HG02798 (cell line): ENCODE data around the gene ZC3H8.
"Not testable (repeated sequence)": the region's sequence is repeated elsewhere in the genome, so short reads cannot be mapped to it uniquely, and the experiment has no call there.

Experiments used
- ATAC-seq: cut with Tn5 transposase; IDR thresholded peaks from one replicate; pipeline ENCODE4 v1.9.1; 2021; ENCODE audit warnings: mild to moderate bottlenecking; ENCODE audit not compliant: unreplicated experiment, poor library complexity

The ZC3H8 gene

GRCh38 chr2:112260295-112260625, 5.4 kb upstream of the ZC3H8 start:
- ATAC-seq, result no peak

DNA sequence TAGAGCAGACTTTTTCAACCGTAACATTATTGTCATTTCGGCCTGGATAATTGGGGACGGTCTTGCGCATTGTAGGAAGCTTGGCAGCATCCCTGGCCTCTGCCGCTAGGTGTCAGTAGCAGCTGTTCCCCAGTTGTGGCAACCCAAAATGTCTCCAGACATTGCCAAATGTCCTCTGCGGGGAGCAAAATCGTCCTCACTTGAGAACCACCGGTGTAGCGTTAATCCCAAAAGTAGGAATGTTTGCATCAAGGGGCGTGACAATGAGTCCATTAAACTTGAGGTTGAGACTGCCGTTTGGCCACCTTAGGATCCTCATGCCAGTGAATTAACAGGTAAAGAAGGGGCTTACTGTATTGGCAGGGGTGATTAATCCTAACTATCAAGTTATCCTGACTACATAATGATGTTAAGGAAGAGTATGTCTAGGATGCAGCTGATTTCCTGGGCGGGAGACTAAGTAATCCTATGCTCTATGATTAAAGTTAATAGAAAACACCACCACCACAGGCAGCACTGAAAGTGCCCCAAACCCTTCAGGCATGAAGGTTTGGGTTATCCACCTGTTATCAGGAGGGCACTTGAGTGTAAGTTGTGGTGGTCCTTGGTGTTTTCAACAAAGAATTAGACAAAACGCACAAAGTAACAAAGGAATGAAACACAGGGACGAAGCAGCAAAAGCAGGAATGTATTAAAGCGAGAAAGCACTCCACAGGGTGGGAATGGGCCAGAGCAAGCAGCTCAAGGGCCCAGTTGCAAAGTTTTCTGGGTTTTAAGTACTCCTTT, 4.9 kb upstream of the ZC3H8 start:
- ATAC-seq, result peak; percentile 47

- no peak for ATAC-seq
Measured at GRCh38 chr2:112257575-112257974, 2.7 kb upstream of the ZC3H8 start.

DNA sequence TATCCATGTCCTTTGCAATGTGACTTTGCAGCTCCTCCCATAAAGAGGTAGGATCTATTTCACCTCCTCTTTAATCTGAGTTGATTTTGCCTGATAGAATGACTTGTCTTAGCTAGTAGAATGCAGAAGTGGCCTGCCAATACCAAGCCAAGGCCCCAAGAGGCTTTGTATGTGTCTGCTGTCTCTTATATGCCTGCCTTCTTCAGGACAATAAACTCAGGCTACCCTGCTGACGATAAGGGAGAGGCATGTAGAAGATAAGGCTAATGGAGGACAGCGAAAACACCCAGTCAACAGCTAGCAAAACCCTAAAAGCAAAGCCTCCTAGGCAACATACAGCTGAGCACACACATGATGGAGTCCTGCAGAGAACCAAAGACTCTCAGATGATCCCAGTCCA, 1.8 kb upstream of the ZC3H8 start:
- no peak for ATAC-seq

DNA sequence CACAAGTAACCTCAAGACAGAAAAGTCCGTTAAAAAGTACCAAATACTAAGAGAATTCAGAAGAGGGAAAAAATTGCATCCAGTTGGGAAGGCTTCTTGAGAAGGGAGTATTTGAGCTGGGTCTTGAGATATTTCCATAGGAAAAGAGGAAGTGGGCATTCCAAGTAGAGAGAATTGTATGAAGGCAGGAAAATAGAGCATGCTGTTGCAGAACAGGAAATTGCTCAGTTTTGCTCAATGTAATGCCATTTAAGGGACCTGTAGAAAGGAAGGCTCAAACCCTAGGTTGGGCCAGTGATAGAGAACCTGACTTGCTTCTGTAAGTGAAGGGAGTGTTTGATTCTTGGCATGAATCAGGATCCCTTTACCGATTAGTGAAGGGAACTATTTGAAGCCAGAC, 1.0 kb upstream of the ZC3H8 start:
- ATAC-seq, result no peak

- ATAC-seq, result no peak
Measured at GRCh38 chr2:112253261-112253815, 1.5 kb downstream of the ZC3H8 start.

DNA sequence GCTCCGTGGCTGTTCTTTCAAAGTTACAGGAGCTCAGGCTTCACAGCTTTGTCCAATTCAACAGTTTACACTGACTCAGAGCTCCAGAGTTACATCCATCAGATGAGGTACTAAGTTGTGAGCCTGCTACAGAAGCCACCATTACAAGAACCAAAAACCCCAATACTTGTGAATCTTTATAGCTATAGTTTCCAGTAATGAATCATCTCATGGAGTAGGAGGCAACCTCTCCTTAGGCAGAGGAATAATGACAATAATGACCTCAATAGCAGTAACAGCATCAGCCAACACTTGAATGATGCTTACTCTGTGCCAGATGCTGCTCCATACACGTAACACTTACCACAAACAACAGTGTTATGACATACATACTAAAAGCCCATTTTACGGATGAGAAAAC, 3.6 kb downstream of the ZC3H8 start:
- no peak for ATAC-seq

DNA sequence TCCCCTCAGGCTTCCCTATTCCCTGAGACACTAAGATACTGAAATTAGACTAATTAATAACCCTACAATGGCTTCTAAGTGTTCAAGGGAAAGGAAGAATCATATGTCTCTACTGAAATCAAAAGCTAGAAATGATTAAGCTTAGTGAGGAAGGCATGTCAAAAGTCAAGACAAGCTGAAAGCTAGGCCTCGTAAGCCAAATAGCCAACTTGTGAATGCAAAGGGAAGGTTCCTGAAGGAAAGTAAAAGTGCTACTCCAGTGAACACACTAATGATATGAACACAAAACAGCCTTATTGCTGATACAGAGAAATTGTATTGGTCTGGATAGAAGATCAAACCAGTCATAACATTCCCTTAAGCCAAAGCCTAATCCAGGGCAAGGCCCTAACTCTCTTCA, 10.0 kb downstream of the ZC3H8 start:
- no peak for ATAC-seq

DNA sequence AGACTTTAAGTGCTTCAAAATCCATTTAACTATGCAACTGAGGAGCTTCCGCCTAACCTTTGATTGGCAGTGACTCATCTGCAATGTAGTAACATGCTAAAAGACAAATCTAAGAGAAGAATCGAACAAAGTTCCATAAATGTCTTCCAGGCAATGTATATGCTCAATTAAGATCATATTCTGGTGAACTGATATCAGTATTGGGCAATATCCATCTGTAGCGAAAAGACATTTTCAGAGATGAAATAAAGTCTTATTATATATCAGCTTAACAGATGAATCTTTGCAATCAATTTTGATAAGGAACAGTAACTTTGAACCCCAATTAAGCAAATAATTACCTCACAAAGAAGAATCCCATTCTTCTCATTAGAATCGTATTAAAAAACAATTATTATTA, 11.6 kb downstream of the ZC3H8 start:
- ATAC-seq, result no peak

DNA sequence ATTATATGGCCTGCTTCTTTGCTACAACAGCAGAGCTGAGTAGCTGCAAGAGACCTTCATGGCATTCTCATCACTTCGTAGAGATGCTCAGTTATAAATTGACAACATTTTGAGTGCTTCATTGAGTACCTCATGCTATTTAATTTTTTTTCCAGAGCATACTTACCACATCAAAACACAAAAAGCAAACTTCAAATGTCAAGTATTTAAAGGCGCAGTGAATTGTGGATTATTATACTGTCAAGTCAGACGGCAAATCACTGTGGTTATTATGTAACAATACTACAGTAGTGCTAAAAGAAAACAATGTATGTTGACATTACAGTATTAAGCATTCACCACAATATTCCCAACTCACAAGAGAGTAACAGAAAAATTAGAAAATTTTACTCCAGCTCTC, 12.5 kb downstream of the ZC3H8 start:
- no peak for ATAC-seq

GRCh38 chr2:112239862-112240261, 15.0 kb downstream of the ZC3H8 start:
- ATAC-seq, result no peak

GRCh38 chr2:112230371-112230770, 24.5 kb downstream of the ZC3H8 start:
- ATAC-seq, result no peak

- ATAC-seq, result no peak
Measured at GRCh38 chr2:112229348-112229747, 25.5 kb downstream of the ZC3H8 start.

GRCh38 chr2:112220831-112221230, 34.0 kb downstream of the ZC3H8 start:
- no peak for ATAC-seq

- no peak for ATAC-seq
Measured at GRCh38 chr2:112220186-112220585, 34.7 kb downstream of the ZC3H8 start.

DNA sequence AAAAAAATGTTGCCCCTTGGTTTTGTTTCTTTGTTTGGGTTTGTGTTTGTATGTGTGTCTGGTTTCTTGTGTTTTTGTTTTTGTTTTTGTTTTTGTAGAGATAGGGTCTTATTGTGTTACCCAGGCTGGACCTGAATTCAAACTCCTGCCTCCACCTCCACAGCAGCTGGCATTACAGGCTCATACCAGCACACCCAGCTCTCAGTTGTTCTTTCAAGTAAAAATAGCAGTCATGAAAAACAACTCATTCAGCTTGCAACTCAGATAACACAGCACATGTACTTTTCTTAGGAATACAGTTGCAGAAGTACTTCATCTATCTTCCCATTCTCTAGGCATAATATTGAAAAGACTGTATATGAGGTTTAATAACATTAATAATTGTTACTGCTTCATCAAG, 37.0 kb downstream of the ZC3H8 start:
- no peak for ATAC-seq

DNA sequence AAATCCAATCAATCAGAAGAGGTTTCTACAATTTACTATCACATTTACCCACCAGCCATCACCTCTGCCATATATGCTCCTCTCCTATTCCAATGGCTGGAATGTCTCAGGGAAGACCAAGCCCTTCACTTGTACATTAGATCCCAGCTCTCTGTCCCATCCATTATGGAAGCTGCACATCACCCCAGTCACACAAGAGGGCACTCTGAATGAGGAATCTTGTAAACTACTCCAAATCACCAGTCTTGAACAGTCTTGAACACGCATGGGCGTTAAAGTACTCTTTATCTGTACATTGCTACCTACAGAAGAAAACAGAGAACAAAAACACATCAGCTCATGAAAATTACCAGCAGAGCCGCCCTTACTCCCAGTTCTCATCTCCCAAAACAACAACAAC, 38.7 kb downstream of the ZC3H8 start:
- ATAC-seq, result no peak

DNA sequence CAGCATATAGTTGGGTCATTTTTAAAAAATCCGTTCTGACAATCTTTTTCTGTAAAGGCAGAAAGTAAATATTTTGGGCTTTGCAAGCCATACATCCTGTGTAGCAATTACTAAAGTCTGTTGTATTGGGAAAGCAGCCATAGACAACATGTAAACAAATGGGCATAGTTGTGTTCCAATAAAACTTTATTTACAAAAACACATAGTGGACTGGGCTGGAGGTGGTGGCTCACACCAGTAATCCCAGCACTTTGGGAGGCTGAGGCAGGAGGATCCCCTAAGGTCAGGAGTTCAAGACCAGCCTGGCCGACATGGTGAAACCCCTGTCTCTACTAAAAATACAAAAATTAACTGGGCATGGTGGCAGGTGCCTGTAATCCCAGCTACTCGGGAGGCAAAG, 46.9 kb downstream of the ZC3H8 start:
- not testable (repeated sequence) for ATAC-seq

- no peak for ATAC-seq
Measured at GRCh38 chr2:112204411-112204810, 50.4 kb downstream of the ZC3H8 start.

DNA sequence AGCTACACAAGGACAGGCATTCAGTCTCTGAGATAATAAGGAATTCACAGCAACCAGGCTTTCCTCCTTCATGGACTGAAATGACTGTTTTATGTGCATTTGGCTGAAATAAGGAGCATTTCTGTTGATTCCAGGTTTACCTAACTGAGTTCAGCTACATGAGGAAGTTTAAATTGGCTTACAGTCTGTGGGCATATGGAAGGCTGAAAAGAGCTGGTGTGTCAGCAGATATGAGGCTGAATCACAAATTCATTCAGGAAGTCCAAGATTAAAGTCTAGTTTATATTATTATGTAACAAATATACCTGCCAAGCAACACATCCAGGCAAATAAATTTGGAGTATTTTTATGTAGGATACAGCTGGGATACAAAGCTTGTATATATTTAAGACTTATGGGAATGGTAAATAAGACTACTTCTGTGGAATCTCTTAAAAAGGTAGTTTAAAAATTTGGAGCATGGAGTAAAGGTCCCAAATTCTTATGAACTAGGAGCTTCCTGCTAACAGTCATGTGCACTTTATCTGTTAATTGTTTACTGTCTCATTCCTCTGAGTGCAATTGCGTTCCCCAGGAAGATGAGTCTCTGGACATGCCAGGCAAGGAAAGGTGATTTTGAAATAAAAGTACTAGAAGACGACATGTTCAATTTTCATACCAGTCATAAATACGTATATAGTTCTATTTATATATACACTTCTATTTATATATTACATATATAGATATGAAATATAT, 53.0 kb downstream of the ZC3H8 start:
- ATAC-seq, result no peak

DNA sequence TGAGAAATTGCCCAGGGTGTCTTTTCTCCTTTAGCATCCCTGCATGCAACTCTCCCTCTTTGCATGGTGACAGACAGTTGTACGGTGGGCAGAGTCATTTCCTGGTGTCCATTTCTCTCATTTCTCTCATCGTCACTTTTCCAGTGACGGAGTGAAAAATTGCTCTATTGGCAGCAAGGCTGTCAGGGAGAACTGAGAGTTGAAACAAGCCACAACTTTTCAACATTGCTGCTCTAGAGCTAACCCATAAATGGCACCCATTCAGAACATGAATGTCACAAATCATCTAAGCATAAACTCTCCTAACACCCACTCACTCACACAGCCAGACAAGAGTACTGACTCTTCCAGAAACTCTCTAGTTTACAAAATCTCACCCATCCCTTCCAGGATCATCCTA, 55.7 kb downstream of the ZC3H8 start:
- no peak for ATAC-seq

DNA sequence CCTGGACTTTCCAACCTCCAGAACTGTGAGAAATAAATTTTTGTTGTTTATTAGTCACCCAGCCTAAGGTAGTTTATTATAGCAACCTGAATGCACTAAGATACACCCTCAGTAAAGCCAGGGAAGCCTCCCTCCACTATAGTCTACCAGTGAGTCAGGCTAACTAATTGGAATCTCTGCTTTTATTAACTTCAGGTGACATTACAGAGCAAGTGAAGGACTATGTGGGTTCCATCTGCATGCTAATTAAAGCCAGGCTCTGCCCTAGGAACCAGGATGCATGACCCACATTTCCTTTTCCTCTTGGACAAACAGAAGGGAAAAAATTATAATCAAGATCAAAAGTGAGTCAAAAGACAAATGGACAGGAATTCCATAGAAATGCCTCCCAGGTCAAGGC, 56.1 kb downstream of the ZC3H8 start:
- no peak for ATAC-seq
